Mesothelial cell of epicardium (in vitro differentiated cells): Measurements from ENCODE around the gene CLEC4C. TPM values are rescaled to one million over a fixed set of nuclear protein-coding genes. Genes with fewer than 3 reads are reported as not detected.

Source experiments
- DNase-seq, 2 experiments: peaks; one replicate each; pipeline ENCODE4 v3.0.0; 2021; ENCODE audit warnings: low spot score in 2 of 2; ENCODE audit not compliant: unreplicated experiment in 2 of 2
- H3K27ac Mint-ChIP-seq: 2 replicates; pipeline ENCODE4 v1.8.0; 2021; ENCODE audit warnings: mixed read lengths
- H3K27me3 Mint-ChIP-seq: 2 replicates; pipeline ENCODE4 v1.8.0; 2021; ENCODE audit warnings: low read depth, mixed read lengths
- H3K36me3 Mint-ChIP-seq: 2 replicates; pipeline ENCODE4 v1.8.0; 2021; ENCODE audit warnings: mixed read lengths
- H3K4me1 Mint-ChIP-seq: 2 replicates; pipeline ENCODE4 v1.8.0; 2021; ENCODE audit warnings: mixed read lengths
- H3K4me3 Mint-ChIP-seq: 2 replicates; pipeline ENCODE4 v1.8.0; 2021; ENCODE audit warnings: mild to moderate bottlenecking, moderate library complexity, mixed read lengths
- H3K9me3 Mint-ChIP-seq: 2 replicates; pipeline ENCODE4 v1.8.0; 2021; ENCODE audit warnings: mixed read lengths
- CTCF ChIP-seq: fragments of 200-600 bp; sonication (generic); IDR thresholded peaks from one replicate; pipeline ENCODE4 v1.5.0; 2021; ENCODE audit warnings: antibody characterized with exemption; ENCODE audit not compliant: unreplicated experiment
- total RNA-seq: library from RNA; stranded (reverse); gene quantifications from 3 replicates; pipeline ENCODE4 v1.2.1, GENCODE V29; 2021

Gene CLEC4C
- total RNA-seq, 1 donor from 2014 or later = not detected

GRCh38 chr12:7729746-7730145 is 17.4 kb downstream of the CLEC4C start:
- Mint-ChIP-seq H3K27me3 (no peaks in the 10 kb centered on the region), H3K4me1 (peaks cover 35% of the 10 kb centered on the region), H3K27ac (peak overlapping the region; percentile 5), H3K4me3 (no peak overlapping the region), H3K36me3 (no peaks in the 10 kb centered on the region), H3K9me3 (peaks cover 7% of the 10 kb centered on the region)
- TF ChIP-seq CTCF = no peak
- no peak for DNase-seq

GRCh38 chr12:7723926-7724325 is 23.2 kb downstream of the CLEC4C start:
- H3K9me3 Mint-ChIP-seq = peaks cover 7% of the 10 kb centered on the region
- H3K27me3 Mint-ChIP-seq = no peaks in the 10 kb centered on the region
- no peak overlapping the region for H3K27ac Mint-ChIP-seq
- H3K36me3 Mint-ChIP-seq = no peaks in the 10 kb centered on the region
- no peaks in the 10 kb centered on the region for H3K4me1 Mint-ChIP-seq
- no peak overlapping the region for H3K4me3 Mint-ChIP-seq
- DNase-seq = no peak
- no peak for TF ChIP-seq CTCF

GRCh38 chr12:7719946-7720730 is 27.0 kb downstream of the CLEC4C start:
- Mint-ChIP-seq H3K9me3 (no peaks in the 10 kb centered on the region), H3K27me3 (no peaks in the 10 kb centered on the region), H3K4me1 (peaks cover 6% of the 10 kb centered on the region), H3K4me3 (no peak overlapping the region), H3K36me3 (no peaks in the 10 kb centered on the region), H3K27ac (no peak overlapping the region)
- no peak for DNase-seq
- no peak for TF ChIP-seq CTCF

GRCh38 chr12:7716381-7716780 is 30.8 kb downstream of the CLEC4C start:
- no peak for DNase-seq
- Mint-ChIP-seq H3K4me3 (no peak overlapping the region), H3K9me3 (peaks cover 6% of the 10 kb centered on the region), H3K27ac (no peak overlapping the region), H3K4me1 (peaks cover 7% of the 10 kb centered on the region), H3K36me3 (no peaks in the 10 kb centered on the region), H3K27me3 (no peaks in the 10 kb centered on the region)
- TF ChIP-seq CTCF = no peak

- DNase-seq = no peak
- H3K4me1 Mint-ChIP-seq = peaks cover 13% of the 10 kb centered on the region
- no peak for TF ChIP-seq CTCF
- peaks cover 6% of the 10 kb centered on the region for H3K9me3 Mint-ChIP-seq
- H3K27me3 Mint-ChIP-seq = no peaks in the 10 kb centered on the region
- no peak overlapping the region for H3K27ac Mint-ChIP-seq
- H3K36me3 Mint-ChIP-seq = no peaks in the 10 kb centered on the region
- H3K4me3 Mint-ChIP-seq = no peak overlapping the region
Observed at GRCh38 chr12:7712841-7713442, 34.2 kb downstream of the CLEC4C start.
